HG03103 (cell line): Measurements from ENCODE around the gene VSX1.

Experiments
- ATAC-seq: cut with Tn5 transposase; IDR thresholded peaks from one replicate; pipeline ENCODE4 v1.9.1; 2021; ENCODE audit warnings: low read depth; ENCODE audit not compliant: unreplicated experiment

VSX1 gene

DNA sequence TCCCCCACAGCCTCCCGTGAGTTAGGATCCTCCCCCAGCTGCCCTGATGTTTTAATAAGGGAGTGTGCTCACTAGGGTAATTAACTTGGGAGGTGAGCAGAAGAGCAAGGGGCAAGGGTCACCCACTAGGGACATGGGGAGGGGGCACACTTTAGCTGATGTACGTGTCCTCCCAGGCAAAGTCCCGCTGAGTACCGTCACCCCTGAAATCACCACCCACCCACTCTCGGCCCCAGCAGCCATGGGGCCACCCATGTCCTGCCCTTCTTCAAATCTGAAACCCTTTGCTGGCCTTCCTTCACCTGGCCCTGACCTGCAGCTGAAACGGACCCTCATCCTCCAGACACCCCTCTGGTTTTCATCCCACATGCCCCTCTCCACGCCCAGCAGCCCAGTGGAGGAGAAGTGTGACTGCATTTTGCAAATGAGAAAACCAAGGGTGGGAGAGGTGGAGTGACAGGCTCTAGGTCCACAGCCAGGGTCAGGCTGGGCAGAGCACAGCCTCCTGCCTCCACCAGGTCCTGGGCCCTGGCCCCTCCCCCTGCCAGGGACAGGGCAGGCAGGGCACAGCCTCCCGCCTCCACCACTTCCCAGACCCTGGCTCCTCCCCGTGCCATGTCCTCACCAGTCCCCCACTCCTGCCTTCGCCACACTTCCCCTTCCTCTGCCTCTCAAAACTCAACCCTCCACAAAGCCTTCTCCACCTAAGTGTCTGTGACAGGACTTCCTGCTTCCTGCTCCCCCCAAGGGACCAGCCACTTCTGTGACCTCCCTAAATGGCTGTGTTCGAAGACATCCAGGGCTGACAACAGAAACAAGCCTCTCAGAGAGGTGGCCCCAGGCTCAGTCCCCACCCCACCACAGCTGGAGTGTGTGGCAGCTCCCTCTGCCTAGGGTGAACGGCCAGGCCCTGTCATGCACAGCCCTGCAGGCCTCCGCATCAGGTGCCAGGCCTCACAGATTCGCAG lies 39.1 kb downstream of the VSX1 start:
- ATAC-seq, result peak; percentile 82

DNA sequence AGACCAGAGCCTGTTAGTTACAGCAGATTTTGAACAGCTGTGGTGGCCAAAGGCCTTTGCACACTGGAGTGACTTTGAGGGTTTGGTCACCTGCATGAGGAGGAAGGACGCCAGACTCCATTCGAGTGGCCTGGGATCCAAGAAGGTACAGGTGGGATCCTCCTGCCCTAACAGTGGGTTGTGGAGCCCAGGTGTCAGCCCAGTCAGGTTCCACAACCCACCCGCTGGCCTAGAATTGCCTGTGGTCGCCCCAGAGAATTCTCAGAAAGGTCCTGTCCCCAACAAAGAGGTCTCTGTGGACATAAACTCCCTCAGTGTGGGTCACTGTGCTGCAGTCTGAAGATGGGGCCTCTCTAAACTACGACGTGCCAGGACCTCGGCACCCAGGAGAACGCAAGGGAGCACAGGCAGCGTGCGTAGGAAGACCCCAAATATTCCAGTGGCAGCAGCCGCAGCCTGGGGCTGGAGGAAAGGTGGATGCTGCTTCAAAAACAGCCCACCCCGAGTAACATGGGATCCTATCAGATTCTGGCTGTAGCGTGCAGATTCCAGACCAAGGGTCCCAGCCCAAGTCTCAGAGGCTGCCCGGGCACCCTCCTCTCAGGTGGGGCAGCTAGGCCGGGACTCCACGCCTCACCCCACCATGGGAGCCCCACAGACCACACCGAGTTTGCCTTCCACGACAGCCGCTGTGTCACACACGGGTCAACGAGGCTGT lies 40.0 kb downstream of the VSX1 start:
- ATAC-seq, result no peak

GRCh38 chr20:25040438-25040831 lies 41.5 kb downstream of the VSX1 start:
- ATAC-seq, result no peak

GRCh38 chr20:25039697-25040437 lies 42.1 kb downstream of the VSX1 start:
- no peak for ATAC-seq

DNA sequence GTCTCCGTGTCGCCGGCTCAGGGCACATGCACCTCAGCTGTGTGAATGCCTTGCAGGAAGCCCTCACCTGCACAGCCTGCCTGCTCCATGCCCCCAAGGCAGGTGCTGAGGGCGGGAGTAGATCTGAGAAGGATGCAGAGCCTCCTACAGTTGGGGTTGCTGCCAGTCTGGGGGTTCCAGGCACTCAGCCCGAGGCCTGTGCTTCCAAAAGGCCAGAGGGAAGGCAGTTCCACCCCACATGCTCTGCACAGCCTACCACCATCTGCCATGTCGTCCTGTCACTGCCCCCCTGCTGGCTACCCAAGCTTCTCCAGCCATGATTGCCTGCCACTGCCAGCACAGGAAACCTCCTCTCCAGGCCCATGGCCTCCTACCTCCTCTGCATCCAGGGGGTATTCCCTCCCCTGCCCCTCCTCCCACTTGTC lies 43.3 kb downstream of the VSX1 start:
- ATAC-seq, result no peak

GRCh38 chr20:25038103-25038410 lies 43.9 kb downstream of the VSX1 start:
- no peak for ATAC-seq

DNA sequence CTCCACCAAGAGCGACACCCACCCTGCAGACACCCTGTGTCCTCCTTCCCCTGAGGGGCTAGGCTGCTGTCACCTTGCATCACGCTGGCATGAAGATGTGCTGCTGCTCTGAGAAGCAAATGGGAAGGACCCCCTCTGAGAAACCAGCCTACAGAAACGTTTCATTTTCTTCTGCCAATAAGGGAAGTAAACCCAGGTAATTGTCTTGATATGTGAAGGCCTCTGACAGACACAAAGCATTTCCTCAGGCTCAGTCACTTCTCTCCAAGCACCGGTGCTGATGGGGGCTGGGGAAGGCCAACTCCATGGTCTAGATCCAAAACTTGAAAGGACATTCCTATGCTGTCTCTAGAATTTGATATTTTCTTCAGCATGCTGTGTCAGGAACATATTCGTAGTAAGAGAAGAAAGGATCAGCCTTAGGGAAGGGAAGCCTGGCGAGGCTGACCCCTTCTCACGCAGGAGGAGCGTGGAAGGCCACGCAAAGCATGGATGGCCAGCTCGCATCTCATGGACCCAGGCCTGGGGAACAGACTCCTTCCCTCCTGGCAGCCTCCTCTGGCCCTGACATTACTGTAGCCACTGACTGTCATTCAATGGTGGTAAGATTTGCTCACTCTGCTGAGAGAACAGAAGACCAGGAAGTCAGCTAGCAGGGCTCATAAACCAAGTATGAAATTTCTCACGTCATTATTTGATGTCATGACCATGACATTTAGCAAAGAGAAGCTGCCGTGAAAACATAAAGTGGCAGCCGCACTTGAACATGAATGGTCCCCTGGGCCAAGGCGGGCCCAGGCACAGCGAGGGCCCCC lies 44.4 kb downstream of the VSX1 start:
- no peak for ATAC-seq

- no peak for ATAC-seq
Measured at GRCh38 chr20:25036331-25036936, 45.5 kb downstream of the VSX1 start.

DNA sequence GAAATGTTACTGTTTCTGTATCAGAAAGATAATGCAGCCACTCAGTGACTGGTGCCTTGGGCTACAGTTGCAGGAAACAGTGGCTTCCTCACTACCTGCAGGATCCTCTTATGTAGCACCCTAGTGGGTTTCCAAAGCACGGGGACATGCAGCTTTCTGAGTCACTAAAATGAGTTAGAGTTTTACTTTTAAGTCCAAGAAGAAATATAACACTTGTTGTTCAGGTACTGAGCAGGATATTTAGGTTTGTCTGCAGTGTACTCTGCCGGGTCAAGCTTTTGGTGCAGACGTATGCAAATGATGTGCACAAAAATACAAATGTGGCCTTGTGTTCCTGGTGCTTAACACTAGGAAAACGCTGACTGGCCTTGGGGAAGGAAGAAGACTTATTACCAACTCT lies 46.0 kb downstream of the VSX1 start:
- ATAC-seq, result no peak

- ATAC-seq, result no peak
Measured at GRCh38 chr20:25033924-25034300, 48.0 kb downstream of the VSX1 start.

DNA sequence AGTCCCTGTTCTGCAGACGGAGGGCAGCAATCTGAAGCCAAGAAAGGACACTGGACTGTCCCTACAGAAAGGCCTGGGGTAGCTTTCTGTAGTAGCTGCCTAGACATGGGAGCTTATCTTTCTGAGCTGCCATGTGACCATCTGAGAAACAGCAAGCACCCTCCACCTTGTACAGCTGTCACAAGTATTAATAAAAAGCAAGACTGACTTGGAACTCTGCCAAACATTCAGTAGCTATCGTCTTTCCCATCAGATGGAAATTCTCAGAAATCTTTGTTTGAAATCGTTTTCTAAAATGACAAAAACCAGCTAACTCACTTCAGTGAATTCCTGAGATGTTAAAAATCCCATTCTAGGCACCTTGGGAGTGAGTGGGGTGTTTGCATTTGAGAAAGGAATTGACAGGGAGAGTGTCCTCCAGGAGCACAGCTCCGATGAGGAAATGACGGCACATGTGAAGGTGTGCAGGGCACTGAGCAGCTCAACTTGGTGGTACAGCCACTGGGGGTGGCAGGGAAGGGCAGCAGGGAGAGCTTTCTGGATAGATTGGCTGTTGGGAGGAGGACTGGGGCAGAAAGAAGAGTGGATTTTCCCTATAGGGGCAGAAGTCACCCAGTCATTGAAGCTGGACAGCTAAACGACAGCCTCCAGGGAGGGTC lies 48.5 kb downstream of the VSX1 start:
- no peak for ATAC-seq

GRCh38 chr20:25032478-25033264 lies 49.3 kb downstream of the VSX1 start:
- no peak for ATAC-seq

- ATAC-seq, result no peak
Measured at GRCh38 chr20:25032065-25032477, 49.9 kb downstream of the VSX1 start.

DNA sequence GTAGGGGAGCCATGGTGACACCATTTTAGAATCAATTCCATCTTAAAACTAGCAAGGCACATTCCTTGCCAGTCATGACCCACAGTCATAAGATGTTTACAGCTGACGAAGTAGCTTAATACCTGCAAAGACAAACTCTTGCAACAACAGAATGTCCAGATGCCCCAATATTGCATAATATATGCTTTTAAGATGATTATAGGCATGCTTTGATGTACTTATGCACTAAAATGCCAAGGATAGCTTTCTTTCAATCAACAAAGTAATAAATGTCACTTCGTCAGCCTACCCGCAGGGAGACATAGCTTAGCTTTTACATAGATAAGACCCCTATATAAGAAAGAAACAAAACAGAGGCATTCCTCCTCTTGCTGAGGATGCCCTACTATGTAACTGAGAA lies 50.7 kb downstream of the VSX1 start:
- no peak for ATAC-seq

GRCh38 chr20:25030649-25031207 lies 51.2 kb downstream of the VSX1 start:
- ATAC-seq, result no peak

DNA sequence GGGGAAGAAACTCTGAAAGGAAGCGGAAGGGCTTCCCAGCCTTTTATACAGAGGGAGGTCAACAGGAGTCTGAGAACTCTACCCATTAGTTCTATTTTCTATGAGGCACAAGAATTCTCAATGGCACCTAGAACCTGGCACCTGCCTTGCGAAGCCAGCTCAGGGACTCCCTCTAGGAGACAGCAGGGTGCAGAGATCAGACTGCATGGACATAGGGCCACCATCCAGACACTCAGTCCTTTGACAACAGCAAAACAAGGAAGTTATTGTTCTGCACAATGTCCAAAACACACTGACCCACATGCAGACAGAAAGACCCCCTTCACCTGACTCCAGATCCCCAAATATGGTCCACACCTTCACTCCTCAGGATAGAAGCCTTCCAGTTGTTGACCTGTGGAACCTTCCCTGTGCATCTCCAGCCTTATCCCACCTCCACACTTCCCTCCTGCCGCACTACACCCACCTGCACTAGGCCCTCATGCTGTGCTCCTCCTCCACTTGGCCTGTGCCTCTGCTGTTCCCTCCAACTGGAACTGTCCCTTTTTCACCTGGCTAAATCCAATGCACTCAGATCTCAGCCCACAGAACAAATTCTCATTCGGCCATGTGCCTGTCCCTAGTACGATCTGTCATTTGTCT lies 51.8 kb downstream of the VSX1 start:
- ATAC-seq, result no peak

GRCh38 chr20:25025986-25026605 lies 55.8 kb downstream of the VSX1 start:
- no peak for ATAC-seq
